NCI-H510A treated with DMSO at 0.1 percent for 48 hours (cell line): ENCODE measurements around the gene PCDH7.

Experiments used
- DNase-seq: peaks from one replicate; lab custom pipeline; 2025; lab: John Stamatoyannopoulos, UW

Gene PCDH7

DNA sequence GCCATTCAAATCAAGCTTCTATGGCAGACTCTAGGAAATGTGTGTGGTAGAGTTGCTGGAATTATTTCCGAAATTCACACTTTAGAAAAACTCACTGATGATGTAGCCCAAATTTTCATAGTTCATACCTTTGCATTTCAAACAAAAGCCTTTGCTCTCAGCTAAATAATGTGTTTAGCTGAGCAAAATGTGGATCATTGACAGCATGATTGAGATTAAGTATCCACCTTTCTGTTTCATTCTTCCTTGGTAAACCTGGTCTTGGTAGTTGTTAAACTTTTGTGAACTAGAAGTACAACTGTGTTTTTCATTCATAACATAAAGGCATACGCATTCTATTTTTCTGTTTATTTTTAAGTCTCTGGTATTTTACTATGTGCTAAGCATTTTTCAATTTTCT, 7.2 kb downstream of the PCDH7 start:
- no peak for DNase-seq

- DNase-seq = no peak
Observed at GRCh38 chr4:30728311-30728710, 8.1 kb downstream of the PCDH7 start.

DNA sequence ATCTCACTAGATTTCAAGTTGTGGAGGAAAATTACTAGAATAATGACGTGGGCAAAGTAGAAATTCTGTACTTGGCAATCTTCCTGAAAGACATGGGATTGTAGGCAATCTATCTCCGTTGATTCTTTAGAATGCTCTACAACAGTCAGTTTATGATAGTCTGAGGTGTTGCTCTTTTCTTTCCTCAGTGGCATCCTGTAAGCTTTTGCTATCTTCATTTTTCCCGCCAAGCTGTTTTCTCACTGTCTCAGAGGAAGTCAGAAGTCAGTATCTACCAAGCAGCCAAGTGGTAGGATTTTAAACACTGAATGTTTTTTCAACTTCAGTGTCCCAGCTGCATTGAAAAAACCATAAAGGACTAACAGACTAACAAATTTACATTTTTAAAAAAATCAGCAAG, 23.7 kb downstream of the PCDH7 start:
- no peak for DNase-seq

DNA sequence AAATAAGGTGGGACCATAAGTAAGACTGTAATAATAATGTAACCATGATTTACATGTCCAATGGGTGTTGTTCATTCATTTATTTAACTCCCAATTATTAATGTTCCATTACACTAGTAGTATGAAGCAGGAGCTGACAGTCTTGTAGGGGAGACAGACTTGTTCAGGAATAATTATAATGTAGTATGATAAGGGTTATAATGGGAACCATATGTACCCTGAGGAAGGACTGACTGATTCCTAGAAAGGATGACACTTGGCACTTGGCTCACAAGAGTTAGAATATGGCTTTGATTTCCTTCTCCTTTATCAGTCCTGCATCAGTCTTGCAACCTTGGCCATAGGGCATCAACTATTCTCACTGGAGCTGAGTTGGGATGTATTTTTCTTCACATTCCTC, 24.2 kb downstream of the PCDH7 start:
- DNase-seq = no peak

DNA sequence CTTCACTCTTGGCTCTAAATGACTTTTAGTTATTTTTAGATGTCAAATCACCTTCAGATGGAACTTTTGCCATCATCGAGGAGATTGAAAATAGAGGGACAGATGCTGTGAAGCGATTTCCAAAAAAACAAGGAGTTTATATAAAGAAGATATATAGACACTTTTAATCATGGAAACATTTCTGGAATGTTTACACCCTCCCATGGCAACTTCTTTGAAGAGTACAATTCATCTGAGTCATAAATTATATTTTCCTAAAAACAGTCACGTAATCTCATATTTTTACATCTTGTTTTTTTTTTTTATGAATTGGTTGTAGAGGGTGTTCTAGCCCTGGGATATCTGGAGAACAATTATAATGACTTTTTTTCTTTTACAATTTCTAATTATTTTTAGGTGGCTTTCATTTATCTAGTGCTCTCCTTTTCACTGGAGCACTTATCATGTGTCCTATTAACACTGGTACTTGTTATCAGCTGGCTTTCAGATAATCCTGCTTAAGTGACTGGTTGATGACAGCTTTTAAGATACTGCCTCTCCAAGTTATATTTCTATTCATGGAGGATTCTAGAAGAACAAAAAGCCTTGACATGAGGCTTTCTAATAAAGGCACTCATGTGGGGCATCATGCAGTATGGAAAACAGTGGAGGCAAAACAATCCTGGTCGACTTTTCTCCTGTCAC, 24.9 kb downstream of the PCDH7 start:
- DNase-seq = no peak

GRCh38 chr4:30746735-30747134, 26.6 kb downstream of the PCDH7 start:
- DNase-seq = no peak

GRCh38 chr4:30753316-30753715, 33.1 kb downstream of the PCDH7 start:
- no peak for DNase-seq

DNA sequence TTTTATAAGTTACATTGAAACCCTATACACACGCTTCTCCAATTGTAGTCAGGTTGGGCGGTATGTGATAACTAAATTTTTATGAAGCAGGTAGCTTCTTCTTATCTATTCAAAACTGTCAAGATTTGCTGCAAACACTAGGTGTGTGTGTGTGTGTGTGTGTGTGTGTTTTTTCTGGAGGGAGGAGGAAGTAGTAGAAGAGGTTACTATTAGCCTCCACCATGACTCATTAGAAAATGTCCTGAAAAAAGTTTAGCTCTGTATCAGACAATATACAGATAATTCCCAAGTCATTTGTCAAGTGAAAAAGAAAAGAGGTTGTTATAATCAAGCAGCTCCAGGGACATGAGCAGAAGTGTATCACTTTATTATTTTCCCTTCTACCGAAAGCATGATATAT, 33.9 kb downstream of the PCDH7 start:
- no peak for DNase-seq

GRCh38 chr4:30755346-30755745, 35.2 kb downstream of the PCDH7 start:
- no peak for DNase-seq

GRCh38 chr4:30756553-30756952, 36.4 kb downstream of the PCDH7 start:
- DNase-seq = no peak

GRCh38 chr4:30757357-30757756, 37.2 kb downstream of the PCDH7 start:
- no peak for DNase-seq

- no peak for DNase-seq
Observed at GRCh38 chr4:30760551-30760950, 40.4 kb downstream of the PCDH7 start.

GRCh38 chr4:30763321-30763727, 43.2 kb downstream of the PCDH7 start:
- no peak for DNase-seq

DNA sequence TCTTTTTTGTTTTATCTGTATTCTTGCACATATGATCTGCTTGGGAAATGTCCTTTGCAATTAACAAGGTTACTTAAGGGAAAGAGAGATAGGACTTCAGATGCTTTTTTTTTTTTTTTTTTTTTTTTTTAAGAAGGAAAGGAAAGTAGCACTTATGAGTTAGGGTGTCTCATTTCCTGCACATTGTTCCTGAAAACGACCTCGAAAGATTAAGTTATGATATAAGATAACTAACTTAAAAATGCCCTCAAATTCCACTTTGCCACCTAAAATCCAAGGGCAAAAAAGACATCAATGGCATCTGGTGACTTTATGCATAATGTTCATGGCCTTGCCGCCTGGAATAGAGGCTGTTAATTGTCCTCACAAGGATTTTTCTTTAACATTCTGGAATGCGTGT, 44.9 kb downstream of the PCDH7 start:
- no peak for DNase-seq

GRCh38 chr4:30767147-30767845, 47.1 kb downstream of the PCDH7 start:
- no peak for DNase-seq

GRCh38 chr4:30768277-30768676, 48.1 kb downstream of the PCDH7 start:
- DNase-seq = no peak

GRCh38 chr4:30769093-30769492, 48.9 kb downstream of the PCDH7 start:
- no peak for DNase-seq

- DNase-seq = no peak
Observed at GRCh38 chr4:30770049-30770549, 49.9 kb downstream of the PCDH7 start.

DNA sequence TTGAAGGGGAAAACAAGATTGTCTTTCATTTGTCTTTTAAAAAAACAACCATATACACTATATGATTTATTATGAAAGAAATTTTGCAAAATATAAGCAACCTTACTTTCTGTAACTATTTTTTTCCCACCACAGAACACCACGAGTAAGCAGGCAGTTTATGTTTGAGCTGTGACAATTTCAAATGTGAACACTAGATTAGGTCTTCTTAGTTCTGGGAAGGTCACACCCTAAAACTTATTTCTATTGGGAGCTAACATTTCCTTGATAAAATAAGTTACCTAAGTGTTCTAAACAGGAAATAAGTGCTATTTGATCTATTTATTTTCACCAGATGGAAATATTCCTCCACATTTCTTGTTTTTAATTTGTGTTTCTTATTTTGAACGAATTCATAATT, 50.6 kb downstream of the PCDH7 start:
- DNase-seq = no peak

- no peak for DNase-seq
Observed at GRCh38 chr4:30776451-30776850, 56.3 kb downstream of the PCDH7 start.

GRCh38 chr4:30776921-30777415, 56.8 kb downstream of the PCDH7 start:
- DNase-seq = no peak
